H1 (cell line): ENCODE results near the gene NPFF. TPM values are rescaled to one million over a fixed set of nuclear protein-coding genes. Genes with fewer than 3 reads are reported as not detected.

Experiments
- CTCF ChIA-PET: fragments of 300-600 bp; sonication (Branson Sonifier 250); formaldehyde crosslinking; loops from one replicate; lab custom pipeline; 2021; ENCODE audit not compliant: partially characterized antibody; lab: Charles Lee
- POLR2A ChIA-PET: fragments of 300-600 bp; sonication (Branson Sonifier 250); formaldehyde crosslinking; loops from one replicate; lab custom pipeline; 2021; ENCODE audit warnings: inconsistent platforms; ENCODE audit not compliant: partially characterized antibody; lab: Charles Lee
- DNase-seq, 2 experiments: peaks; one replicate each; pipeline versions ENCODE4 v3.0.0 to v3.0.0-alpha.2; 2010 to 2022; ENCODE audit warnings: low spot score in 2 of 2, low read depth in 1 of 2, mixed read lengths in 1 of 2
- FAIRE-seq: peaks from 2 replicates; lab custom pipeline; 2011; peaks lifted over from hg19 to GRCh38; lab: Jason Lieb, UNC
- H2AFZ ChIP-seq: 2 replicates; pipeline ENCODE4 v1.8.1; 2012; ENCODE audit warnings: low read length, inconsistent platforms
- H2AK5ac ChIP-seq: 2 replicates; pipeline ENCODE4 v1.6.1; 2013; ENCODE audit warnings: low read depth, low read length
- H2BK120ac ChIP-seq: replicated peaks from 2 replicates; pipeline ENCODE3; 2013; ENCODE audit warnings: low read depth, low read length, inconsistent platforms
- H2BK12ac ChIP-seq: 2 replicates; pipeline ENCODE4 v1.6.1; 2013; ENCODE audit warnings: low read depth, low read length
- H2BK15ac ChIP-seq: 2 replicates; pipeline ENCODE4 v1.6.1; 2013; ENCODE audit warnings: low read length
- H2BK20ac ChIP-seq: 2 replicates; pipeline ENCODE4 v1.6.1; 2013; ENCODE audit warnings: low read length
- H2BK5ac ChIP-seq: 2 replicates; pipeline ENCODE4 v1.6.1; 2013; ENCODE audit warnings: low read depth, low read length
- H3K14ac ChIP-seq: 2 replicates; pipeline ENCODE4 v1.6.1; 2013; ENCODE audit warnings: inconsistent platforms; ENCODE audit not compliant: insufficient read length
- H3K18ac ChIP-seq: 2 replicates; pipeline ENCODE4 v1.6.1; 2013; ENCODE audit warnings: low read length; ENCODE audit errors: extremely low read depth
- H3K23ac ChIP-seq: 2 replicates; pipeline ENCODE4 v1.6.1; 2013; ENCODE audit warnings: inconsistent platforms; ENCODE audit not compliant: insufficient read length
- H3K23me2 ChIP-seq: 2 replicates; pipeline ENCODE4 v1.6.1; 2013; ENCODE audit warnings: low read depth, low read length
- H3K27ac ChIP-seq: 2 replicates; pipeline ENCODE4 v1.6.1; 2011; ENCODE audit warnings: low read depth, low read length, inconsistent platforms
- H3K27me3 ChIP-seq, 4 experiments: replicated peaks in 1 of 4; 1 replicate in 1 of 4; 2 replicates in 3 of 4; pipeline versions ENCODE4 v1.6.1 to v1.8.1; 2011 to 2013; ENCODE audit warnings: low read length in 3 of 4, mild to moderate bottlenecking in 3 of 4, inconsistent platforms in 2 of 4, mixed read lengths in 2 of 4, moderate library complexity in 1 of 4; ENCODE audit not compliant: control insufficient read depth in 3 of 4, insufficient read depth in 3 of 4; ENCODE audit errors: extremely low read depth in 1 of 4
- H3K36me3 ChIP-seq, 4 experiments: 2 replicates each; pipeline versions ENCODE4 v1.6.1 to v1.8.1; 2011 to 2013; ENCODE audit warnings: mild to moderate bottlenecking in 4 of 4, low read length in 3 of 4, moderate library complexity in 2 of 4, control low read depth in 1 of 4, inconsistent platforms in 1 of 4; ENCODE audit not compliant: insufficient read depth in 4 of 4, control insufficient read depth in 2 of 4
- H3K4ac ChIP-seq: replicated peaks from 2 replicates; pipeline ENCODE3; 2013; ENCODE audit warnings: low read length, low read depth, mixed read lengths, inconsistent platforms; ENCODE audit not compliant: insufficient read length
- H3K4me1 ChIP-seq, 4 experiments: replicated peaks in 1 of 4; 1 replicate in 1 of 4; 2 replicates in 3 of 4; pipeline versions ENCODE4 v1.6.1 to v1.8.1; 2011 to 2013; ENCODE audit warnings: low read length in 3 of 4, inconsistent platforms in 2 of 4, mixed read lengths in 1 of 4; ENCODE audit not compliant: insufficient read depth in 4 of 4, control insufficient read depth in 3 of 4
- H3K4me2 ChIP-seq, 2 experiments: 2 replicates each; pipeline versions ENCODE4 v1.6.1 to v1.8.1; 2011 to 2013; ENCODE audit warnings: low read depth in 2 of 2, low read length in 2 of 2, control low read depth in 1 of 2, inconsistent platforms in 1 of 2, mild to moderate bottlenecking in 1 of 2; ENCODE audit not compliant: insufficient read depth in 1 of 2
- H3K4me3 ChIP-seq, 4 experiments: fragments of 200-600, 300-600 bp in 1 of 4; sonication (generic), shearing (Covaris generic), sonication (Bioruptor Twin) in 1 of 4; 2 replicates each; pipeline versions ENCODE4 v1.5.1 to v1.8.1; 2011 to 2016; ENCODE audit warnings: low read length in 4 of 4, low read depth in 3 of 4, control low read depth in 2 of 4, inconsistent platforms in 2 of 4, mild to moderate bottlenecking in 2 of 4, mixed read lengths in 1 of 4, moderate library complexity in 1 of 4; ENCODE audit not compliant: insufficient read depth in 2 of 4; ENCODE audit errors: extremely low read depth in 1 of 4
- H3K56ac ChIP-seq: replicated peaks from 2 replicates; pipeline ENCODE3; 2013; ENCODE audit warnings: low read depth, mild to moderate bottlenecking, mixed read lengths, low read length, inconsistent platforms; ENCODE audit not compliant: insufficient read length
- H3K79me1 ChIP-seq: 2 replicates; pipeline ENCODE4 v1.6.1; 2013; ENCODE audit warnings: low read depth, low read length, control low read depth
- H3K79me2 ChIP-seq, 2 experiments: 2 replicates each; pipeline versions ENCODE4 v1.6.1 to v1.8.1; 2012 to 2013; ENCODE audit warnings: low read length in 2 of 2, mild to moderate bottlenecking in 2 of 2, inconsistent platforms in 1 of 2; ENCODE audit not compliant: insufficient read depth in 2 of 2, control insufficient read depth in 1 of 2
- H3K9ac ChIP-seq, 4 experiments: replicated peaks in 1 of 4; 1 replicate in 1 of 4; 2 replicates in 3 of 4; pipeline versions ENCODE4 v1.6.1 to v1.8.1; 2011 to 2013; ENCODE audit warnings: low read depth in 3 of 4, low read length in 3 of 4, control low read depth in 2 of 4, mild to moderate bottlenecking in 2 of 4, moderate library complexity in 2 of 4, inconsistent platforms in 1 of 4; ENCODE audit errors: extremely low read depth in 1 of 4
- H3K9me3 ChIP-seq, 2 experiments: 2 replicates each; pipeline versions ENCODE4 v1.6.1 to v1.8.1; 2012 to 2013; ENCODE audit warnings: mild to moderate bottlenecking in 2 of 2, moderate library complexity in 2 of 2, control low read depth in 1 of 2, inconsistent platforms in 1 of 2, low read depth in 1 of 2, low read length in 1 of 2, mixed read lengths in 1 of 2; ENCODE audit not compliant: insufficient read depth in 2 of 2
- H4K20me1 ChIP-seq, 2 experiments: replicated peaks in 1 of 2; 2 replicates each; pipeline versions ENCODE3 to v1.8.1; 2011 to 2013; ENCODE audit warnings: inconsistent platforms in 2 of 2, low read length in 2 of 2, mild to moderate bottlenecking in 1 of 2; ENCODE audit not compliant: insufficient read depth in 2 of 2, control insufficient read depth in 1 of 2
- H4K5ac ChIP-seq: 2 replicates; pipeline ENCODE4 v1.6.1; 2013; ENCODE audit warnings: low read length, low read depth, mixed read lengths, inconsistent platforms; ENCODE audit not compliant: insufficient read length
- H4K8ac ChIP-seq: 2 replicates; pipeline ENCODE4 v1.8.0; 2013; ENCODE audit warnings: mild to moderate bottlenecking, moderate library complexity, low read length, inconsistent platforms; ENCODE audit not compliant: insufficient read depth; ENCODE audit errors: extremely low read depth
- H4K91ac ChIP-seq: replicated peaks from 2 replicates; pipeline ENCODE3; 2013; ENCODE audit warnings: low read length, mixed read lengths, inconsistent platforms; ENCODE audit not compliant: insufficient read length
- EGR1 ChIP-seq: IDR thresholded peaks from 2 replicates; pipeline ENCODE4 v1.6.1; 2011; ENCODE audit warnings: low read depth, low read length, borderline replicate concordance
- WGBS, 2 experiments: shearing (Covaris generic) in 1 of 2; methylation state at CpG; one replicate each; pipeline versions ENCODE4 v1.1.6 to v1.1.7; 2013 to 2015; ENCODE audit warnings: low lambda C conversion rate in 2 of 2, mixed read lengths in 2 of 2, inconsistent platforms in 1 of 2, low coverage in 1 of 2, missing lambda C conversion rate in 1 of 2; ENCODE audit not compliant: insufficient replicate concordance in 2 of 2, insufficient coverage in 1 of 2, insufficient read length in 1 of 2; ENCODE audit errors: extremely low coverage in 1 of 2, missing lambda C conversion rate in 1 of 2; 5-methylcytosine and 5-hydroxymethylcytosine counted together
- polyA plus RNA-seq, 7 experiments: library from polyadenylated mRNA; depleted of rRNA in 3 of 7; stranded (reverse) in 5 of 7; unstranded in 2 of 7; fragments of >200 nt in 5 of 7; fragments of 200-250 nt in 2 of 7; gene quantifications; 1 replicate in 5 of 7; 2 replicates in 1 of 7; 4 replicates in 1 of 7; pipeline versions ENCODE4 v1.2.1 to v1.2.3, GENCODE V29; 2011 to 2013; ENCODE audit warnings: missing spikeins in 2 of 7, mixed read lengths in 2 of 7
- total RNA-seq: library from RNA; stranded (reverse); fragmentation: NEBNext Ultra II Directional; extraction: Animal tissue kit (Norgen Biotek cat#: 25700); gene quantifications from 2 replicates; pipeline ENCODE4 v1.2.1, GENCODE V29; 2021

The NPFF gene
- total and polyA plus RNA-seq, 2 of the 8 experiments (the other 6 are each of a cell fraction or from before 2014, with no cell fraction given): not detected

GRCh38 chr12:53532021-53532420 is 24.7 kb upstream of the NPFF start:
- Histone ChIP-seq H3K18ac (no peak overlapping the region), H2AK5ac (no peak overlapping the region), H3K4me3 (no peak overlapping the region), H3K4me1 (no peaks in the 10 kb centered on the region), H2BK20ac (no peak overlapping the region), H2BK12ac (no peak overlapping the region), H3K79me1 (no peaks in the 10 kb centered on the region), H3K9me3 (no peaks in the 10 kb centered on the region), H3K9ac (no peak overlapping the region), H3K23me2 (no peaks in the 10 kb centered on the region), H2BK15ac (no peak overlapping the region), H2BK5ac (no peak overlapping the region), H4K20me1 (no peaks in the 10 kb centered on the region), H2AFZ (no peak overlapping the region), H3K56ac (no peak overlapping the region), H3K36me3 (peaks cover 2 to 19% (median 9%) of the 10 kb centered on the region in 4 experiments), H3K4ac (no peak overlapping the region), H3K23ac (no peak overlapping the region), H3K27ac (no peak overlapping the region), H4K8ac (no peak overlapping the region), H3K14ac (no peak overlapping the region), H4K91ac (no peak overlapping the region), H3K79me2 (no peaks in the 10 kb centered on the region), H3K27me3 (no peaks in the 10 kb centered on the region), H2BK120ac (no peak overlapping the region), H4K5ac (no peak overlapping the region), H3K4me2 (no peak overlapping the region)
- 92% methylated on average over 3 of the region's 3 CpGs; no CpG with 5 or more reads in 1 of the 2 experiments for WGBS, 2 experiments
- DNase-seq (no peak), FAIRE-seq (no peak)
- POLR2A ChIA-PET: interaction anchor here (1.0 kb wide), 1 partner anchor 31 kb away, joined by 4 read pairs; the partner anchor contains the start of gene TARBP2
- CTCF ChIA-PET: interaction anchor here (2.1 kb wide), 1 partner anchor 144 kb away, joined by 4 read pairs; the partner anchor contains the start of gene ATP5MC2
- no peak for TF ChIP-seq EGR1
